G401 (cell line): ENCODE data around the gene RET. TPM values are rescaled to one million over a fixed set of nuclear protein-coding genes. Genes with fewer than 3 reads are reported as not detected.

ENCODE experiments used
- DNase-seq: peaks from one replicate; pipeline ENCODE4 v3.0.0-alpha.2; 2015; ENCODE audit warnings: low spot score
- in situ Hi-C: cut with HindIII; loops from 2 replicates; pipeline ENCODE4 v1.10.0; 2016; ENCODE audit warnings: low sequenced_read_pairs, mixed read lengths
- total RNA-seq: library from RNA; depleted of rRNA; stranded (reverse); fragments of >200 nt; shearing (Covaris generic); gene quantifications from 2 replicates; pipeline ENCODE4 v1.2.3, GENCODE V29; 2014; rRNA removed

The RET gene
- total RNA-seq, 1 experiment from 2014 or later = 0.03 TPM

DNA sequence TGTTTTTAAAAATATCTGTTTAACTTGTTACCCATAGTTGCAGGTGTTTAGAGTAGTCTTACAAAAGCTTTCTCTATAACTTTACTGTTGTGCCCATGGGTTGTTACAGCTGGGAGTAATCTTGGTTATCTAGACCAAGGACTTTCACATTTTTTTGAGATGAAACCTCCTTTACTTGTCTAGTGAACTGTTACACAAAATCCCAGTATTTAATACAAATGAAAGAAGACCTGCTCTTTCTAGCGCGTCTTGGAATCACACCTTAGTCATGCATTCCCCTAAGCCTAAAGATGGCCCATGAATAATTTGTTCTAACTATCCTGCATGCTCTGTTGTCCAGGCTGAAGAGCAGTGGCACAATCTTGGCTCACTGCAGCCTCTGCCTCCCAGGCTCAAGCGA, 99.4 kb downstream of the RET start:
- in situ Hi-C loops = no loop called here
- no peak for DNase-seq

DNA sequence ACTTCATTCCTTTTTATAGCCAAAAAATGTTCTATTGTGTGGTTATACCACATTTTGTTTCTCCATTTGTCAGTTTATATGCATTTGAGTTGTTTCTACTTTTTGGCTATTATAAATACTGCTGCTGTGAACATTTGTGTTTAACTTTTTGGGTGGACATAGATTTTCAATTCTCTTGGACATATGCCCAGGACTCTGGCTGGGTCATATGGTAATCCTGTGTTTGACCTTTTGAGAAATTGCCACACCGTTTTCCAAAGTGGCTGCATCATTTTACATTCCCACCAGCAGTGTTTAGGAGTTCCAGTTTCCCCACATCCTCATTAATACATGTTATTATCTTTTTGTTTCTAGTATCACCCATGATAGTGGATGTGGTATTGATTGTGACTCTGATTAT, 100.7 kb downstream of the RET start:
- DNase-seq = no peak
- in situ Hi-C loops = no loop called here

Other genes starting within 250 kb of the RET start
- 4.3 and 9.2 TPM in 2 replicates for gene CSGALNACT2, start 61.4 kb downstream of the RET start, total RNA-seq
- gene RASGEF1A, start 190.0 kb downstream of the RET start, total RNA-seq = 14.9 and 18.0 TPM in 2 replicates